Measurements from ENCODE around the gene TTLL10.

The TTLL10 gene

GRCh38 chr1:1204425-1204920 is 30.8 kb downstream of the TTLL10 start:
- in situ Hi-C loops (cut with MboI; ENCODE audit: low sequenced_read_pairs, unreplicated experiment), result no loop called here
- DNase-seq (ENCODE audit: low spot score), result no peak
- TF ChIP-seq CTCF (IDR thresholded peaks at IDR 0.05; ENCODE audit: borderline replicate concordance, control extremely low read depth, extremely low read depth, insufficient read depth, missing control alignments), result no peak

- DNase-seq (ENCODE audit: low spot score), result no peak
- no peak for TF ChIP-seq CTCF (IDR thresholded peaks at IDR 0.05; ENCODE audit: borderline replicate concordance, control extremely low read depth, extremely low read depth, insufficient read depth, missing control alignments)
- in situ Hi-C loops (cut with MboI; ENCODE audit: low sequenced_read_pairs, unreplicated experiment), result no loop called here
Observed at GRCh38 chr1:1204998-1205768, 31.5 kb downstream of the TTLL10 start.

GRCh38 chr1:1205769-1206375 is 32.2 kb downstream of the TTLL10 start:
- in situ Hi-C loops (cut with MboI; ENCODE audit: low sequenced_read_pairs, unreplicated experiment), result no loop called here
- DNase-seq (ENCODE audit: low spot score), result no peak
- TF ChIP-seq CTCF (IDR thresholded peaks at IDR 0.05; ENCODE audit: borderline replicate concordance, control extremely low read depth, extremely low read depth, insufficient read depth, missing control alignments), result peak; percentile 14

GRCh38 chr1:1206376-1206965 is 32.8 kb downstream of the TTLL10 start, which contains the start of gene TNFRSF18:
Gene TNFRSF18 (minus strand): TSS chr1:1206592. CDS start chr1:1206571, 21 bp downstream.
- in situ Hi-C loops (cut with MboI; ENCODE audit: low sequenced_read_pairs, unreplicated experiment), result no loop called here
- peak; percentile 80 for DNase-seq (ENCODE audit: low spot score)
- no peak for TF ChIP-seq CTCF (IDR thresholded peaks at IDR 0.05; ENCODE audit: borderline replicate concordance, control extremely low read depth, extremely low read depth, insufficient read depth, missing control alignments)

GRCh38 chr1:1206966-1207531 is 33.4 kb downstream of the TTLL10 start:
- no peak for DNase-seq (ENCODE audit: low spot score)
- no peak for TF ChIP-seq CTCF (IDR thresholded peaks at IDR 0.05; ENCODE audit: borderline replicate concordance, control extremely low read depth, extremely low read depth, insufficient read depth, missing control alignments)
- in situ Hi-C loops (cut with MboI; ENCODE audit: low sequenced_read_pairs, unreplicated experiment), result no loop called here

- no peak for DNase-seq (ENCODE audit: low spot score)
Observed at GRCh38 chr1:1207571-1207892, 33.9 kb downstream of the TTLL10 start.

More at GRCh38 chr1:1207571-1207892, 33.9 kb downstream of the TTLL10 start:
- in situ Hi-C loops (cut with MboI; ENCODE audit: low sequenced_read_pairs, unreplicated experiment), result no loop called here
- no peak for TF ChIP-seq CTCF (IDR thresholded peaks at IDR 0.05; ENCODE audit: borderline replicate concordance, control extremely low read depth, extremely low read depth, insufficient read depth, missing control alignments)

All from GM13976 (cell line).